Thymus (tissue), 2 donors: Measurements from ENCODE around the gene NLRP7. TPM values are rescaled to one million over a fixed set of nuclear protein-coding genes. Genes with fewer than 3 reads are reported as not detected.

Experiments
- polyA plus RNA-seq: library from polyadenylated mRNA; stranded (reverse); fragments of 200-250 nt; gene quantifications from one replicate; pipeline ENCODE4 v1.2.3, GENCODE V29; 2013
- total RNA-seq: library from RNA; stranded (reverse); fragments of 120-200 nt; gene quantifications from one replicate; pipeline ENCODE4 v1.2.4, GENCODE V29; 2013
- donor health status: healthy.

The NLRP7 gene
- total and polyA plus RNA-seq, 2 donors = 0.18 to 0.19 TPM

Other genes starting within 250 kb of the NLRP7 start
- gene KIR3DL3, start 223.1 kb downstream of the NLRP7 start, total RNA-seq = not detected
- 0.05 TPM for gene KIR3DL3, start 223.1 kb downstream of the NLRP7 start, polyA plus RNA-seq
- gene KIR2DL3, start 209.0 kb downstream of the NLRP7 start, total RNA-seq = not detected
- 0.05 TPM for gene KIR2DL3, start 209.0 kb downstream of the NLRP7 start, polyA plus RNA-seq
- not detected for gene KIR2DL1, start 177.7 kb downstream of the NLRP7 start, total RNA-seq
- 0.05 TPM for gene KIR2DL1, start 177.7 kb downstream of the NLRP7 start, polyA plus RNA-seq
- not detected for gene KIR2DL4, start 143.9 kb downstream of the NLRP7 start, total RNA-seq
- 0.16 TPM for gene KIR2DL4, start 143.9 kb downstream of the NLRP7 start, polyA plus RNA-seq
- gene KIR3DL1, start 131.1 kb downstream of the NLRP7 start, total RNA-seq = not detected
- 0.02 TPM for gene KIR3DL1, start 131.1 kb downstream of the NLRP7 start, polyA plus RNA-seq
- gene KIR2DS4, start 114.9 kb downstream of the NLRP7 start, total RNA-seq = not detected
- gene KIR2DS4, start 114.9 kb downstream of the NLRP7 start, polyA plus RNA-seq = 0.07 TPM
- gene KIR3DL2, start 97.1 kb downstream of the NLRP7 start, total RNA-seq = not detected
- 0.21 TPM for gene KIR3DL2, start 97.1 kb downstream of the NLRP7 start, polyA plus RNA-seq
- gene FCAR, start 73.3 kb downstream of the NLRP7 start, total RNA-seq = 0.71 TPM
- gene FCAR, start 73.3 kb downstream of the NLRP7 start, polyA plus RNA-seq = 0.32 TPM
- gene NCR1, start 41.4 kb downstream of the NLRP7 start, total RNA-seq = 0.52 TPM
- 0.46 TPM for gene NCR1, start 41.4 kb downstream of the NLRP7 start, polyA plus RNA-seq
- gene NLRP2, start 18.8 kb upstream of the NLRP7 start, total RNA-seq = 9.8 TPM
- gene NLRP2, start 18.8 kb upstream of the NLRP7 start, polyA plus RNA-seq = 9.2 TPM
- not detected for gene GP6, start 90.7 kb upstream of the NLRP7 start, total RNA-seq
- gene GP6, start 90.7 kb upstream of the NLRP7 start, polyA plus RNA-seq = 0.16 TPM
- 6.2 TPM for gene RDH13, start 115.6 kb upstream of the NLRP7 start, total RNA-seq
- 6.5 TPM for gene RDH13, start 115.6 kb upstream of the NLRP7 start, polyA plus RNA-seq
- 2.3 TPM for gene EPS8L1, start 128.3 kb upstream of the NLRP7 start, total RNA-seq
- gene EPS8L1, start 128.3 kb upstream of the NLRP7 start, polyA plus RNA-seq = 26.6 TPM
- 42.9 TPM for gene PPP1R12C, start 170.1 kb upstream of the NLRP7 start, total RNA-seq
- gene PPP1R12C, start 170.1 kb upstream of the NLRP7 start, polyA plus RNA-seq = 194 TPM
- gene TNNT1, start 201.7 kb upstream of the NLRP7 start, total RNA-seq = 4.3 TPM
- gene TNNT1, start 201.7 kb upstream of the NLRP7 start, polyA plus RNA-seq = 11.9 TPM
- 0.14 TPM for gene TNNI3, start 210.2 kb upstream of the NLRP7 start, total RNA-seq
- gene TNNI3, start 210.2 kb upstream of the NLRP7 start, polyA plus RNA-seq = 0.75 TPM
- 0.24 TPM for gene DNAAF3, start 219.1 kb upstream of the NLRP7 start, total RNA-seq
- gene DNAAF3, start 219.1 kb upstream of the NLRP7 start, polyA plus RNA-seq = 0.64 TPM
- gene SYT5, start 232.8 kb upstream of the NLRP7 start, total RNA-seq = 0.24 TPM
- 0.32 TPM for gene SYT5, start 232.8 kb upstream of the NLRP7 start, polyA plus RNA-seq